HTERT RPE-1 (cell line): ENCODE data around the gene AFAP1L2.

Source experiments
- in situ Hi-C: fragments of 300-500 bp; cut with MboI; formaldehyde crosslinking; loops from 4 replicates; pipeline ENCODE4 v1.14.3; 2020; ENCODE audit warnings: low sequenced_read_pairs

The AFAP1L2 gene

DNA sequence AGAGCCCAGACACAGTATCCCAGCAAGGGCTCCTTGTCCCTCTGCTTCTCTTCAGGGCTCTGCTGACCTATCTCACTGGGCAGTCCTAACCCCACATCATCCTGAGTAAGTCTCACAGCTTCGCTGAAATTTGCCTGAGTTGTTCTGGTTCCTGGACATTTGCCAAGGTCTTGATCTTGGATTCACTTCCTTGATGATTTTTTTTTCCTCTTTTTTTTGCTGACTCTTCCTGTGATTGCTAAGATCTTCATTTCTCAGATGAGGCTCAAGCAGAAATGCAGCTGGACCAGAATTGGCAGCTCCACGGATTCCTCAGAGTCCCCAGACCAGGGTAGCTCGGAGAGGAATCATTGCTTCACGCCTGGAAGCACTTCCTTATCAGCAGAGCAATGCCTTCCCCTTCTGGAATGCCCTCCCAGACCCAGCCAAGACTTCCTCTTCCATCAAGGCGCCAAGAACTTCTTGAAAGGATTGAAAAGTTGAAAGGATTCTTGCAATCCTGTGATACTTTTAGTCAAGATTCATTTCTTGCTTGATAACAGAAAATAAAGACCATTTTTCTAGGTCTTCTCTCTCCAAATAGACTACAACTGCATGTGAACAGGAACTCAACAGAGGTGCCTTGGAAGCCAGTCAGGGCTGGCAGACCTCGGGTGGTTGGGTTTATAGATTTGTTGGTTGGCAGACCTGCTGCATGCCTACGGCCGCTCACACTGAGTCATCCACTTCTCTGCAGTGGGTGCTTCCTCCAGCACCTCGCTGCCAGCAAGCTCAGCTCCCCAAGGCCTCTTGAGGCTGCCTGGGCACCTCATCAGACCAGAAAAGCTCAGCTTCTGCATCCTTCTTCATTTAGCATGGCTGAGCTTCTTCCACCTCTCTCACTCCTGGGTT, 8.8 kb upstream of the AFAP1L2 start:
- in situ Hi-C loops, result no loop called here

DNA sequence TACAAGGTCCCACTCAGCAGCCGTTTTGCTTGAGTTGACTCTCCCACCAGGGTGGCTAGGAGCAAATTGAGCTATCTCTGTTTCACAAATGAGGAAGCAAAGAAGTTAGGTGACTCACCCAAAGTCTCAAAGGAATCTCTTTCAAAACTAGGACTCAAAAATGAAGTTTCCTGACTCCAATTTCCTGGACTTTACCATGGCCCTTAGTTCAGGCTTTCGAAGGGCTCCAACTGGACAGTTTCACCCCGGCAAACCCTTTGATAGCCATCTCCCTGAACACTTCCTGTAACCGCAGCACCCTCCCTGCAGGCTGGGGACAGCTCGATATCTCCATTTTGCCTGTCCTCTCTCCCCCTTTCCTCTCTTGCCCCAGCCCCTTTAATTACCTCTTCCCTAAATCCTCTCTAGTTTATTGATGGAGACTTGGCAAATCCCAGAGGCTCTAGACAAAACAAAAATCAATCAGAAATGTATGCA, 4.7 kb upstream of the AFAP1L2 start:
- in situ Hi-C loops, result no loop called here

DNA sequence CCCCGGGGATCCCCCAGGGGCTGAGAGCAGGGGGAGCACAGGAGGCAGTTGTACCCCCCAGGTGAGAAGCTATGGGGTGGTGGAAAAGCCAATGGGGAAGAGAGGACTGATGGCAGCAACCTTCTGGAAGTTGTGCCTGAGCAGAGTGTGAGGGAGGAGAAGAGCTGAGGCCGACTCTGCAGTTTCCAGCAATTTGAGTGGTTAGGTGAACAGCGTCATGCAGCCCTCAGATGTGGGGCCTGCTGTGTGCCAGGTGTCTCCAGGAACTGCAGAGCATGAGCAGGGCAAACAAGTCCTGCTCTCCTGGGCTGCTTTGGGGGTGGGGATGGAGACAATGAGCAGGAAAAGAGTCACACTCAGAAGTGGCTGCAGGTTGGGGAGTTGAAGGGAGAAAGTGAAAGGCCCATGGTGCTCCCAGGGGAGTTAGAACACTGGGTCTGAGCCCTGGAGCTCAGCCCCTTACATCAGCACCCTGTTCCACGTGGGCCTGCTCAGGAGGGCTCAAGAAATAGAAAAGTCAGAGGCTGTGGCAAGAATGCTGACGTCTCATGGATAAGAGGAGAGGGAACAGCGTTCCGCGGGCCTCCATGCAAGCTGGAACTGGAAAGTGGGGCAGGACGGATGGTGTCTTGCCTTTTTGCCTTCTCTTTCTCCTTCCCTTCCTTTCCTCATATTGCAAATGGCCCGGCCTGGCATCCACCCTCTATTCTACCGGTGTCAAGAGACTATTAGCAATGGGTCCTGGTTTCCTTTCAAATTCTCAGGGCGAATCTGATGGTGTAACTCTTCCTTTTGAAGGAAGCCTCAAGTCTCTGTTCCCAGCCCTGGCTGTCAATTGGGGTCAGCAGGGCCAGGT, 4.0 kb upstream of the AFAP1L2 start:
- in situ Hi-C loops, result no loop called here

DNA sequence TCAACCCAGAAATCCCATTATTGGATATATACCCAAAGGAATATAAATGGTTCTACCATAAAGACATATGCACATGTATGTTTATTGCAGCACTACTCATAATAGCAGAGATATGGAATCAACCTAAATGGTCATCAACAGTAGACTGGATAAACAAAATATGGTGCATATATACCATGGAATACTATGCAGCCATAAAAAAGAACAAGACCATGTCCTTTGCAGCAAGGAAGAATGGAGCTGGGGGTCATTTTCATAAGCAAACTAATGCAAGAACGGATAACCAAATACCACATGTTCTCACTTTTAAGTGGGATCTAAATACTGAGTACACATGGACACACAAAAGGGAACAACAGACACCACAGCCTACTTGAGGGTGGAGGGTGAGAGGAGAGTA, 2.2 kb upstream of the AFAP1L2 start:
- in situ Hi-C loops, result no loop called here

DNA sequence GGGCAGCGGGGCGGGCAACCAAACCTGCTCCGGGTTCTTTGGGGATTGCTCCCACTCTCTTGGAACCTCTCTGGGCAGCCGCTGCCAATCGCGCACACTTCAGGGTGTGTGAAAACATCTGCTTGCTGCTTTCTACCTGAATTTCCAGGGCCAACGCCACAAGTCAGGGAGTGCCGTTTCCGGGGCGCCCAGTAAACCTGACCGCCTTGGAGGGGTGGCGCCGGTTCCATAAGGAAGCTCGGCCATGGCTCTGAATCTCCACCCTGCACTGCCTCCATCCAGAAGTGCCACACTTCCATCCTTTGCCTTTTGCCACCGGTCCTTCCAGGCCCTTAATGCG, 679 bp upstream of the AFAP1L2 start:
- in situ Hi-C loops, result no loop called here

DNA sequence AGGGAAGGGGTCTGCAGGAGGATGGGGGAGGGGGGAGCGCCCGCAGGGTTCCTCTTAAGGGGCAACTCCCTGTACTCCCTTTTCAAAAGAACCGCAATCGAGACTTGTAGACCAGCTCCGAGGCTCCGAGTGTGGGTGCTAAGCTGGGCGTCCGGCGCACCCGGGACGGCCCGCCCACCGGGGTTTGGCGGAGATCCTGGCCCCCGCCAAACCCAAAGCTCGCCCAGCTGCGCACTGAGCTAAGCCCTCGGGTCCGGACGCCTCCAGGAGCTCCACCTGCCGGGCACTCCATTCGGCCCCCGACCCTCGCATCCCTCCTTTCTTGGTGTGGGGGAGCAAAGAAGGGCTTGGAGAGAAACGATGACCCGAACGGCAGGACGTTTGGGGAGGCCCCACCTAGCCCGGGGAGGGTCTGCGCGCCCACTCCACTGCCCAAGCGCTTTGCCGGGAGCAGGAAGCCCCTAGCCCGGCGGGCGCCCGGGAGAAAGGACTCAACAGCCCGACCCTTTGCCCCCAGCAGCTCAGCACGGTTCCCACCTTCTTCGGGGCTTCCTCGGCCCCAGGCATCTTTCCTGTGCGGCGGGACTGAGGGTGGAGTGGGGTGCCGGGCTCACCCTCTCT, 651 bp downstream of the AFAP1L2 start:
- in situ Hi-C loops, result no loop called here

DNA sequence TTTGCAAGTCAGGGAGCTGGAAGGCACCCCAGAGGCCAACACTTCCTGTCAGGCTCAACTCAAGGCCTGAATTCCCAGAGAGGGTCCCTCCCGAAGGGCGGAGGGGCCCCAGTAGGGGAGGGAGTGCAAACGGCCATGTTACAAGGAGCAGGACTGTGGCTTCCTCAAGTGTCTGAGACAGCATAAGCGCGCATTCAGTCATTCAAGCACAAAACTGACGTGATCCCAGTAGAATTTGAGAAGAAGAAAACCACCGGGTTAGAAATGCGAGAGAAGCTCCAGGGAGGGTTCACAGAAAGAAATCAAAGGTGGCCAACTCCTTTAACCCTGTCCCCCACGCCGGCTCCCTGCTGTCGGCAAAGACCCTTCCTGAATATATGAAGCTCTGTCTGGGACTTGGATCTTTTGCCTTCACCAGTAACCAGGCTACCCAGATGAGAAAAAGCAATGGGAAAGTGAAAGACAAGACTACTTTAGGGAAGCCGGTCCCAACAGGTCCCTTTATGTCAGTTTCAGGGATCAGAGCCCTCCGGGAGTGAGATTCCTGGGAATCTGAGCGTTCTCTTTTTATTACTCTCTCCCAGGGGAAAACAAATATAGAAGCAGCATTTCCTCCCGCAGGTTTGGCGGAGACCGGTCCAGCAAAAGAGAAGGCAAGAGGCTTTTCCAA, 1.3 kb downstream of the AFAP1L2 start:
- in situ Hi-C loops, result no loop called here

DNA sequence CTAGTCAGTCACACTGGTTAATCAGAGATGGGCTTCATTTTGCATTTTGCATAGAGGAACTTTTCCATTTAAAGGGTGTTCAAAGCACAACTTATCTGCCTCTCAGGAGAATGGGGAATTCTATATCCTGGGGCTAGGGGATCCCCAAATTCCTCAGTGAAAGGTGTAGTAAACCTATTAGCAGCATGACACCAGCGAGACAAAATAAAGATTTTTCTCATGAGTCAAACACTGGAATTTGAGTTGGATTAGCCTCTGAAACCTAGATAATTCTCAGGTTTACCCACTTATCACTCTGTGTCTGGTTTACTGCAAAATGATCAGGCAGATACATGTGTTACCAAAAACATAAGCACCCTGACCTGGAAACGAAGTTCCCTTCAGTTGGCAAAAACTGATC, 2.1 kb downstream of the AFAP1L2 start:
- in situ Hi-C loops, result no loop called here

DNA sequence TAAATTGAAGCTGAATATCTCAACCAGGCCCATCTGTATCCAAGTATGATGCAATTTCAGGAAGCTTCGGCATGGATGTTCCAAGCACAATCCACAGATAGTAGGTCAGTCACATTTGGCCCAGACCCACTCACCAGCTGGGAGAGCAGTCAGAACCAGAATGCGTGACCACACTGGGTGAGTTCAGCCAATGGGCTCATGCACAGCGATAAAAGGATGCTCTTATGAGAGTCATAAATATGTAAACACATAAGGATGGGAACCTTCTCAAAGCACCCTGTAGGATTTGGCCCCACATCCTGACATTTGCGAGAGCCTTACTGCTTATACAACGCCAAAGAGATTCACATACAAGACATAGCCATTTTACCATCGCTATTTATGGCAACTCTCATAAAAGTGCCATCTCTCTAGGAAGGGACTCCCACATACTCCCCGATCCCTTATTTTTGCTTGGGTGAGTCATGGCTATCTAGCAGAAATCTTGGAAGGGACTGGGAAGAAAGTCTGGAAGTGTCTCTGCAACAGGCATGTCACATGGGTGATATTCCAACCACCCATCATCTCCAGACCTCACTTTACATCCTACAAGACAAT, 3.0 kb downstream of the AFAP1L2 start:
- in situ Hi-C loops, result no loop called here

DNA sequence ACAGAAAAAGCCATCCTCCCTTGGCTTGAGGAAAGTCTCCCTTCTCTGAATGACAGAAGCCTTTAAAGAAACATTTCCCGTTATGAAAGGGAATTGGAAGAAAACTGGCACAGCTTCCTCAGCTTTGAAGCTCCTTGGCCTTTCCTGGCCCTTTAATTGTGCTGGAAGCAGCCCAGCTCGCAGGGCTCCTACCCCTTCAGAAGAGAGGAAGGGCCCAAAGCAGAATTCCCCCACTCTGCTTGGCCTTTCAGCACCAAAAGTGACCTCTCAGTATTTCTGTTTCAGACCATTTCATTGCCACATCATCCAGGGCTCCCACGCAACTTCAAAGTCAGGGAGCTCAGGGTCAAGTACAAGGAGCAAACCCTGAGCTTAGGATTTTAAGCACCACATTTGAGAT, 4.2 kb downstream of the AFAP1L2 start:
- in situ Hi-C loops, result no loop called here

DNA sequence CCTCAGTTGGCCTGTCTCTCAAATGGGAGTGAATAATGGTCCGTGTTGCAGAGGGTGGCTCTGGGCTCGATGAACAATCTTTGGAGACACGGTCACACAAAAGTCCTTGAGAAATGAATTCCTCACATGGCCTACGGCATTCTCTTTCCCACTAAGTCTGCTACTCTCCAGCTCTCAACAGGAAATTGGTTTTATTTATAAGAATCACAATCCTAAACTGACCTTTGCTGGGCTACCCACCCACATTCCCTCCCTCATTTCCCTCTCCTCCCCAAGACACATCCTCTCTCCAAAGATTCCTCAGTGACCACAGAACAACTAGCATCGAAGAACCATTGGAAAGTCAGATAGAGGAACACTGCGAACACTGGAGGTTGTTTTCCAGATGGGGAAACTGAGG, 4.7 kb downstream of the AFAP1L2 start:
- in situ Hi-C loops, result no loop called here

DNA sequence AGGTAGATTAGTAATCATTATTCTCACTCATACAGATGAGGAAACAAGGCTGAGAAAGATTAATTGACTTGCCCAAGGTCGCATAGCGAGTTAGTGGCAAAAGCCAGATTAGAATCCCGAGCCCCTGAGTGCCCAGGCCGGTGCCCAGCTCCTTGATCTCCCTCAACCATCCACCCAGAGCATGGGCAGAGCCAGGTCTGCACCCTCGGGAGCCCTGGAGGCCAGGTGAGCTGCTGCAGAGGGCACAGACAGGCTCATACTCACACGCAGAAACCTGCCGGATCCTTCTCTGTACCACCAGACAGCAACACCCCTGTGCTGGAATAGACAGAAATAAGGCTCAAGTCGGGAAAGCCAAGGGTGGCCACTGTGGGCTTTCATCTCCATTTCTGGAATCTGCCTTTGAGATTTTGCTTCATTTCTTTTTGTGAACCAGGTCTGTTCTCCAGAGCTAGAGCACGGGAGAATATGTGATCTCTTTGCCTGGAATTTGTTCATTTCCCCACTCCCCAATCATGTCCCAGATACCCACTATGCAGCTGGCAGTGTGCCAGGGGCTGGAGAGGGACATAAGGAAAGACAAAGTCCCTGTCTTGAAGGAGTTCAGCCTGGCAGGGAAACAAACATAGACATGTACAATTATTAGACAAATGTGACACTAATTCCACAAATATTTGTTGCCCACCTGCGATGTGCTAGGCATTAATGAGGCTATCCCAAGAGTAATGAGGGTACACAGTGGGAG, 5.5 kb downstream of the AFAP1L2 start:
- in situ Hi-C loops, result no loop called here

DNA sequence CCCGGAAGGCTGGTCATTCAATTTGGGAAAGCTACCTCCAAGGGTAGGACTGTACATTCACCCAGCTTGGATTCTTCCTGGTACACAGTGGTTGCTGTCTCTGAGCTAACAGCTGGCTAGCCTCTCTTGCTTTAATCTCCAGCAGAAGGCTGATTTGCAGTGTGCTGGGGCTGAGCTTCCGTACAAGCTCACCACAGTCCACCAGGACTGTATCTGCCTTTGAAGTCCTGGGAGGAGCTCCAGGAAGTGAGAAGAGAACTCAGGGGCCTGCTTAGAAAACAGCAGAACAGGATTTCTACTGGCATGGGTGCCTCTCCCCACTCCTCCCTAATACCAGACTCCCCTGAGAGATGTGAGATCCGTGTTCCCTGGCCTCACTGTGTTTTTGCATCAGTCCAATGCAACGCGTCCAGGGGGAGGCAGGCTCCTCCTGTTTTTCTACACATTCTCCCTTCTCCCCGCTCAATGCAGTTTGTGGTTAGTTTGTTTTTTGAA, 6.6 kb downstream of the AFAP1L2 start:
- in situ Hi-C loops, result no loop called here

DNA sequence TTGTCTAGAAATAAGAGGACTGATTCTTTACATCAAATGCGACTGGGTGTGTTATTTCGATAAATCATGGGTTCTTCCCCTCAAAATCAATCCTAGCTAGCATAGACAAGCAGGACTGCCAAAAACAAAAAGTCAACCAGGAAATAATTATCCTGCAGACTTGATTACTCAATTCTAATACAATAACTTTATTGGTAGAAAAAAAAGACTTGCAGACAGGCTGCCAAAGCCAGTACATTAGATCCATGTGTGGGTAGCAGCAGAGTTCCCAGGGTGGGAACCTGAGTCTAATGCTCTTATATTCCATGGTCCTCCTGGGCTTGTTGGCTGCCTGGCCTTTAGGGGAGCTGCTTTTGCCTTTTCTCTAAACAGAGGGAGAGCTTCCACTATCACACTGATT, 7.8 kb downstream of the AFAP1L2 start:
- in situ Hi-C loops, result no loop called here

DNA sequence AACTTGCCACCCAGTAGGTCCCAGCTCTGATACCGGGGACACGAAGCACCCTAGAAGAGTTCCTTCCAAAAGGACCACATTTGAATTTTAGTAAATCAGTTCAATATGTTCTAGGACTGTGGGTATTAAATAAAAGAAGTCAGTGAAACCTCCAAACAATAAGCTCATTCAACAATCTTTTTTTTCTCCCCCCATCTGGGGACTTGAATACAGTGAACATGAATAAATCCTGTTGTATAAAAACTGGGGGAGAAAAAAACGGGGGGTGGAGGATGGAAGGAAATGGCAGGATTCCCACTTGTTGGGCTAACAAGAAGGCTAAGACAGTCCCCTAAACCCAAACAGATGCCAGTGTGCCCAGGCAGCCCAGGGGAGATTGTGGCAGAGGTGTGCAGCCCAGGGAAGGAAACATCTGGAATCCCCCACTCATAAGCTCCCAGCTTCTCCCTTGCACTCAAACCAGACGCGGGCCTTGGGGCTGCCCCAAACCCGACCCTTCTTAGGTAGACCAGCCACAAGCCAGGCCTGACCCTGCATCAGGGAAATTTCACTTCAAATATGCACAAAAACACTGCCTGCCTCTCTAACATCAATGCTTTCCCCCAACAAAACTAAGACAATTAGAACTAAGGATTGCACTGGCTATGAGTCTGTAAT, 8.8 kb downstream of the AFAP1L2 start:
- in situ Hi-C loops, result no loop called here

DNA sequence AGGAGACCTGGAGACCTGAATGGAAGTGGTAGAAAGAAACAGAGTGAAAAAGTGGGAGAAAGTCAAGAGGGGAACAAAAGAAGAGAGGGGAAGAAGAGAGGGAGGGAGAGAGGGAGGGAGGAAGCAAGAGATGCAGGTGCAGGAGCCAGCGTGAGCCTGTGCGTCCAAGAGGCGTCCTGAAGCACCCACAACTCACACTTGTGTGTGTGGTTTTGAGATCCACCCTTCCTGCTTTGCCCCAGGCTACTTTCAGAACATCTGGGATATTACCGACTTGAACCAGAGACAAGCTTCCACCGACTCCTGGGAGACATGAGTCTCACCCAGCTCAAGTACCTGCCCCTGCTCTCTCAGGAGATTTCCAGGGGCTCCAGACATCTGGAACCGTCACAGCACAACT, 9.8 kb downstream of the AFAP1L2 start:
- in situ Hi-C loops, result no loop called here

DNA sequence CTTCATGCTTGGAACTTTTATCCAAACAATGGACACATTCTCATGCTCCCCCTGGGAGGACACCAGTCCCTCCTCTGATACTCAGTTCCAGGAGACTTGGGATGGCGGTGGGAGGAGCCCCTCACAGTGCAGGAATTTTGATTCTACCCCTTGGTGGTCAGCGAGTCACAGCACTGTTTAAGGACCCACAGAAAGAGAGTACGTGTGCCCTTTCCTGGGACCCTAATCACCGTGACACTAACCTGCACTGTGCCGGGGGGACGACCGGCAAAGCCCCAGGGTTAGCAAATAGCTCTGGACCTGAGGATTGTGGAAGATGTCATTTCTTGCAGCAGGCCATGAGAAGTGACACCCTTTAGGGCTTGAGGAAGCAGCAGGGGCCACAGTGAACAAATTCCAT, 10.4 kb downstream of the AFAP1L2 start:
- in situ Hi-C loops, result no loop called here

DNA sequence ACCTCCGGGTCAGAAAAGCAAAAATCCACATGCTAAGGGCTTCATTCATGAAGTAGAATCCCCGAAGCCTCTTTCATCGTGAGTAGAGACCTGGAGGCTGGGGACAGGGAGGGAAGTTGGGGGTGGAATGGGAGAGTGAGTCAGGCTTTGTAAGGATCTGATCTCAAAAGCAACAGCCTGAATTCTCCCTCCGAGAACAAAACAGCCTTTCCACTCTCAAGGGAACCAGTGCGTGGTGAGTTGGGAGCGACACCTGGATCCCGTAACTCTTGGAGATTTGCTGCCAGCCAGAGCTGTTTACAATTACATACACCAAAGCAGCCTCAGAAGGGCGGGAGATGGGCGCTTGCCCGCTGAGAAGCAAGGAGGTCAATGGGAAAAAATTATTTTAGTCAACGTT, 10.8 kb downstream of the AFAP1L2 start:
- in situ Hi-C loops, result no loop called here

DNA sequence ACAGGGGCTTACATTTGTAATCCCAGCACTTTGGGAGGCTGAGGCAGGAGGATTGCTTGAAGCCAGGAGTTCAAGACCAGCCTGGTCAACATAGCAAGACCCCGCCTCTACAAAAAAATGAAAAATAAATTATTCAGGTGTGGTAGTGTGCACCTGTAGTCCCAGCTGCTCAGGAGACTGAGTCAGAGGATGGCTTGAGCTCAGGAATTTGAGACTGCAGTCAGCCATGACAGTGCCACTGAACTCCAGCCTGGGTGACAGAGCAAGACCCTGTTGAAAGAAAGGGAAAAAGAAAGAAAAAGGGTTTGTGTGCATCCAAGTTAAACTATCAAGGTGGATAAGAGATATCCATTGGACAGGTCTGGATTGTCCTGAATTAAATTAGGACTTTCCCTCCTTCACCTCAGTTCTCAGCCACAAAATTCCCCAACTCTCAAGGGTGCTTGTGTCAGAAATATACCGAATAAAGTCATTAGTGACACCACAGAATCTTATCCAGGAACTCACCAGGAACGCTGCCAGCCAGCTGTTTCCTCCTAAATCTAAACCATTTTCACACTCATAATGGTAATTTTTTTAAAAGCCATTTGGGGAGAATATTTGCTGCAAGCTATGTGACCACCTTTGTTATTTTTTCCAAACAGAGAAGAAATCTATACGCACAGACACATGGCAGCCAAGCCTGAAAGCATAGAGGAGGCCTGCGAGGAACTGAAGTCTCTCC, 12.0 kb downstream of the AFAP1L2 start:
- in situ Hi-C loops, result no loop called here
